GM04504 (cell line): Measurements from ENCODE around the gene VPS51.

Experiments
- DNase-seq: peaks from one replicate; pipeline ENCODE4 v3.0.0-alpha.2; 2012; ENCODE audit warnings: low read depth

The VPS51 gene

GRCh38 chr11:65072631-65072966, 23.4 kb upstream of the VPS51 start:
- no peak for DNase-seq

- no peak for DNase-seq
Measured at GRCh38 chr11:65077451-65077850, 18.6 kb upstream of the VPS51 start.

GRCh38 chr11:65078151-65078550, 17.9 kb upstream of the VPS51 start:
- DNase-seq: no peak

- DNase-seq: no peak
Measured at GRCh38 chr11:65078786-65079342, 17.1 kb upstream of the VPS51 start.

GRCh38 chr11:65083134-65083833, 12.7 kb upstream of the VPS51 start:
- no peak for DNase-seq

GRCh38 chr11:65083834-65084597, 12.0 kb upstream of the VPS51 start, which contains the start of the genes CDCA5 and ZFPL1:
TSS of gene CDCA5 (minus strand) at chr11:65084040. CDS start at chr11:65083978, 62 bp downstream.
TSS of gene ZFPL1 (plus strand) at chr11:65084222. CDS start at chr11:65084699, 477 bp downstream.
- peak; percentile 90 for DNase-seq

GRCh38 chr11:65084598-65085375, 11.2 kb upstream of the VPS51 start:
- DNase-seq: no peak

- no peak for DNase-seq
Measured at GRCh38 chr11:65085446-65085845, 10.6 kb upstream of the VPS51 start.

- DNase-seq: no peak
Measured at GRCh38 chr11:65086809-65087208, 9.2 kb upstream of the VPS51 start.

- no peak for DNase-seq
Measured at GRCh38 chr11:65087216-65087615, 8.8 kb upstream of the VPS51 start.

- DNase-seq: no peak
Measured at GRCh38 chr11:65087827-65088226, 8.2 kb upstream of the VPS51 start.

GRCh38 chr11:65089621-65090020, 6.4 kb upstream of the VPS51 start:
- no peak for DNase-seq

GRCh38 chr11:65090628-65091027, 5.4 kb upstream of the VPS51 start:
- DNase-seq: no peak

- DNase-seq: no peak
Measured at GRCh38 chr11:65095427-65095826, 587 bp upstream of the VPS51 start.

- DNase-seq: no peak
Measured at GRCh38 chr11:65096926-65097325, 912 bp downstream of the VPS51 start.

GRCh38 chr11:65100674-65101350, 4.8 kb downstream of the VPS51 start:
- DNase-seq: no peak

- DNase-seq: no peak
Measured at GRCh38 chr11:65102142-65103095, 6.4 kb downstream of the VPS51 start.

GRCh38 chr11:65103476-65103875, 7.5 kb downstream of the VPS51 start:
- DNase-seq: no peak

- no peak for DNase-seq
Measured at GRCh38 chr11:65104628-65105027, 8.6 kb downstream of the VPS51 start.

- no peak for DNase-seq
Measured at GRCh38 chr11:65107078-65107477, 11.1 kb downstream of the VPS51 start.
